ENCODE data around the gene ENTPD2.

DNA sequence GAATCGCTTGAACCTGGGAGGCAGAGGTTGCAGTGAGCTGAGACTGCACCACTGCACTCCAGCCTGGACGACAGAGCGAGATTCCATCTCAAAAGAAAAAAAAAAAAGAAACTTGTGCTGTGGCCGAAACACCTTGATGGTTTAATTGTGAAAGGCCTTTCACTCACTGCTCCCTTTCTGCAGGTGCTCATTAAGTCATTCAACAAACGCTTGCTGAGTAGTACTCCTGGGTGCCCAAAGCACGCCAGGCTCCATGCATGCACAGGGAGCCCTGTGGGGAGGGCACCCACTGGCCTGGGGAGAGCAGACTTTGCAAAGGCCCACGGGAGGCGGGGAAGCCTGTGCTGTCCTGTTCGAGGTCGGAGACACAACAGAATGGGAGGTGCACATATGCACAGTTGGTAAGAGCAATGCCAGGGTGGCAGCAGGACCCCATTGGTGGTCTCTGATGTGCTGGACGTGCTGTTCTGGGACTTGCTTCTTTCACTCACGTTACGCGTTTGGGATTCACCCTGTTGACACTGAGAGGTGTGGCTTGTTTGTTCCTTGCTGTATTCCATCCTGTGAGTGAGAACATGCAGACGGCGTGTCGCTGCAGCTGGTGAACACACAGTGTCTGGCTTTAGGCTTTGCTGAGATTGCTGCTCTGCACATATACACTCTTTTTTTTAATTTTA lies 3.0 kb upstream of the ENTPD2 start:
- TF ChIP-seq, protein P1, sequence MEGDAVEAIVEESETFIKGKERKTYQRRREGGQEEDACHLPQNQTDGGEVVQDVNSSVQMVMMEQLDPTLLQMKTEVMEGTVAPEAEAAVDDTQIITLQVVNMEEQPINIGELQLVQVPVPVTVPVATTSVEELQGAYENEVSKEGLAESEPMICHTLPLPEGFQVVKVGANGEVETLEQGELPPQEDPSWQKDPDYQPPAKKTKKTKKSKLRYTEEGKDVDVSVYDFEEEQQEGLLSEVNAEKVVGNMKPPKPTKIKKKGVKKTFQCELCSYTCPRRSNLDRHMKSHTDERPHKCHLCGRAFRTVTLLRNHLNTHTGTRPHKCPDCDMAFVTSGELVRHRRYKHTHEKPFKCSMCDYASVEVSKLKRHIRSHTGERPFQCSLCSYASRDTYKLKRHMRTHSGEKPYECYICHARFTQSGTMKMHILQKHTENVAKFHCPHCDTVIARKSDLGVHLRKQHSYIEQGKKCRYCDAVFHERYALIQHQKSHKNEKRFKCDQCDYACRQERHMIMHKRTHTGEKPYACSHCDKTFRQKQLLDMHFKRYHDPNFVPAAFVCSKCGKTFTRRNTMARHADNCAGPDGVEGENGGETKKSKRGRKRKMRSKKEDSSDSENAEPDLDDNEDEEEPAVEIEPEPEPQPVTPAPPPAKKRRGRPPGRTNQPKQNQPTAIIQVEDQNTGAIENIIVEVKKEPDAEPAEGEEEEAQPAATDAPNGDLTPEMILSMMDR (IDR thresholded peaks at IDR 0.05) = no peak
- no peak for TF ChIP-seq EZH2 (IDR thresholded peaks at IDR 0.05; ENCODE audit: borderline replicate concordance, insufficient read depth, low read depth, low read length, poor library complexity, severe bottlenecking)
